Kidney (tissue), 14 donors: ENCODE results near the gene TGFBR1. TPM values are rescaled to one million over a fixed set of nuclear protein-coding genes. Genes with fewer than 3 reads are reported as not detected.

ENCODE experiments used
- DNase-seq, 5 donors: peaks; one replicate each; pipeline ENCODE4 v3.0.0-alpha.2; 2013 to 2020
- FAIRE-seq: peaks from 2 replicates; lab custom pipeline; 2012; peaks lifted over from hg19 to GRCh38; lab: Jason Lieb, UNC
- H3K27ac ChIP-seq, 2 donors: one replicate each; pipeline ENCODE4 v1.7.0; 2013; ENCODE audit warnings: low read depth in 2 of 2, low read length in 2 of 2, inconsistent platforms in 1 of 2
- H3K27me3 ChIP-seq: one replicate; pipeline ENCODE4 v1.7.1; 2013; ENCODE audit warnings: low read length, inconsistent platforms; ENCODE audit not compliant: control insufficient read depth, insufficient read depth
- H3K36me3 ChIP-seq, 3 donors: one replicate each; pipeline versions ENCODE4 v1.7.0 to v1.7.1; 2013; ENCODE audit warnings: low read length in 3 of 3, control low read depth in 1 of 3, inconsistent platforms in 1 of 3; ENCODE audit not compliant: insufficient read depth in 3 of 3, control insufficient read depth in 2 of 3
- H3K4me1 ChIP-seq, 3 donors: one replicate each; pipeline versions ENCODE4 v1.7.0 to v1.7.1; 2013; ENCODE audit warnings: low read length in 3 of 3, inconsistent platforms in 1 of 3, low read depth in 1 of 3; ENCODE audit not compliant: control insufficient read depth in 2 of 3, insufficient read depth in 2 of 3
- H3K4me3 ChIP-seq, 3 donors: one replicate each; pipeline versions ENCODE4 v1.7.0 to v1.8.1; 2013; ENCODE audit warnings: low read length in 3 of 3, control low read depth in 1 of 3, inconsistent platforms in 1 of 3
- H3K9ac ChIP-seq, 3 donors: one replicate each; pipeline versions ENCODE4 v1.7.0 to v1.7.1; 2013; ENCODE audit warnings: low read length in 3 of 3, control low read depth in 1 of 3, inconsistent platforms in 1 of 3
- H3K9me3 ChIP-seq, 3 donors: one replicate each; pipeline versions ENCODE4 v1.7.0 to v1.7.1; 2013; ENCODE audit warnings: low read length in 3 of 3, control low read depth in 1 of 3, inconsistent platforms in 1 of 3; ENCODE audit not compliant: control insufficient read depth in 2 of 3, insufficient read depth in 1 of 3
- intact Hi-C: fragments of 100-400 bp; cut with DNase I; formaldehyde crosslinking; loops from one replicate; pipeline ENCODE4 v1.11.1; 2022
- polyA plus RNA-seq: library from polyadenylated mRNA; stranded (reverse); fragments of 350-450 nt; fragmentation: Illumina TruSeq; extraction: RNeasy Lipid Tissue Mini Kit (QIAGEN cat#74804); gene quantifications from one replicate; pipeline ENCODE4 v1.2.3, GENCODE V29; 2014; ENCODE audit warnings: low read depth, low replicate concordance; ENCODE audit not compliant: insufficient read depth
- total RNA-seq: library from RNA; stranded (reverse); fragmentation: NEBNext Ultra II Directional; extraction: Animal tissue kit (Norgen Biotek cat#: 25700); gene quantifications from one replicate; pipeline ENCODE4 v1.2.1, GENCODE V29; 2021
- TF ChIP-seq, protein P1 (sequence below): IDR thresholded peaks from 3 replicates; pipeline ENCODE4 v1.5.1; 2012; ENCODE audit warnings: mild to moderate bottlenecking, moderate library complexity, borderline replicate concordance; ENCODE audit not compliant: insufficient read depth; ENCODE audit errors: extremely low read depth
- donor health status: control.
- donor health status: control.
- donor health status: control.
- donor health status: control.
- donor health status: control.
- donor health status: DM: yes; HTN: yes; CAD: no.
- donor health status: Normal renal cell carcinoma (clear cell type).

The TGFBR1 gene
- total and polyA plus RNA-seq, 2 donors from 2014 or later, result 7.9 to 50.8 TPM

DNA sequence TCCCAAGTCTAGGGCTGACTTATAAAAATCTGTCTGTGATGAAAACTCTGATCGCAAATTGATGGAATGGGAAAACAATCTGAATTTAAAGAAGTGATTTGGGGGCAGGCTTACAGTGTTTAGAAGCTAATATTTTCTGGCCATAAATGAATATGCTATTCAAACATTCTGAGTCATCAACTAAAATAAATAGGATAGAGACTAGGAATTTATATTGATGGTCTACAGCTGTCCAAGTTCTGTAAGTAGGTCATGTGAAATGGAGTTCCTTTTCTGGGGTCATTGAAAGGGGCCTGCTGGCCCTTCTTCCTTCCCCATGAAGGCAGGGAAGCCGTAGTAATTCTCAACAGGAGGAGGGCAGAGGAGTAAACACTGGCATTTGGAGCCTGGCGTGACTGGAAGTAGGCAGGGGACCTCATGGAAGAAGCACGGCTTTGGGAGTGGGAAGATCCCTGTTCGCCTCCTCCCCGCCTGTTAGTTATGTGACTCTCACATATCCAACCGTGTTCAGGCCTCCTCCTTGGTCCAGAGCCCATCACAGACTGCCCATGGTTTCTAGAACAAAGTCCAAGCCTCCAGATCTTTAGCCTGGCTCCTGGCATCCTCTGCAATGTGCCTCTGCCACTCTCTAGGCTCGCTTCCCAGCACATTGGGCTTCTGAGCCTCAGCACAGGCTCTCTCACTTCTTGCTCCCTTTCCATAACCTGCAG lies 85.1 kb downstream of the TGFBR1 start:
- H3K4me1 ChIP-seq, result peaks cover 0 to 2% (median 0%) of the 10 kb centered on the region in 3 donors
- intact Hi-C loops, result no loop called here
- TF ChIP-seq, protein P1, sequence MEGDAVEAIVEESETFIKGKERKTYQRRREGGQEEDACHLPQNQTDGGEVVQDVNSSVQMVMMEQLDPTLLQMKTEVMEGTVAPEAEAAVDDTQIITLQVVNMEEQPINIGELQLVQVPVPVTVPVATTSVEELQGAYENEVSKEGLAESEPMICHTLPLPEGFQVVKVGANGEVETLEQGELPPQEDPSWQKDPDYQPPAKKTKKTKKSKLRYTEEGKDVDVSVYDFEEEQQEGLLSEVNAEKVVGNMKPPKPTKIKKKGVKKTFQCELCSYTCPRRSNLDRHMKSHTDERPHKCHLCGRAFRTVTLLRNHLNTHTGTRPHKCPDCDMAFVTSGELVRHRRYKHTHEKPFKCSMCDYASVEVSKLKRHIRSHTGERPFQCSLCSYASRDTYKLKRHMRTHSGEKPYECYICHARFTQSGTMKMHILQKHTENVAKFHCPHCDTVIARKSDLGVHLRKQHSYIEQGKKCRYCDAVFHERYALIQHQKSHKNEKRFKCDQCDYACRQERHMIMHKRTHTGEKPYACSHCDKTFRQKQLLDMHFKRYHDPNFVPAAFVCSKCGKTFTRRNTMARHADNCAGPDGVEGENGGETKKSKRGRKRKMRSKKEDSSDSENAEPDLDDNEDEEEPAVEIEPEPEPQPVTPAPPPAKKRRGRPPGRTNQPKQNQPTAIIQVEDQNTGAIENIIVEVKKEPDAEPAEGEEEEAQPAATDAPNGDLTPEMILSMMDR, result no peak
- no peaks in the 10 kb centered on the region for H3K36me3 ChIP-seq
- FAIRE-seq (no peak), DNase-seq (peak in 1 of 5 donors; percentile 57)
- H3K27me3 ChIP-seq, result no peaks in the 10 kb centered on the region
- H3K4me3 ChIP-seq, result no peak overlapping the region
- H3K9ac ChIP-seq, result no peak overlapping the region
- no peak overlapping the region for H3K27ac ChIP-seq
- H3K9me3 ChIP-seq, result no peaks in the 10 kb centered on the region

- no peak overlapping the region for H3K4me3 ChIP-seq
- DNase-seq (no peak), FAIRE-seq (no peak)
- no peak overlapping the region for H3K9ac ChIP-seq
- no peaks in the 10 kb centered on the region for H3K4me1 ChIP-seq
- intact Hi-C loops, result no loop called here
- no peaks in the 10 kb centered on the region for H3K36me3 ChIP-seq
- H3K9me3 ChIP-seq, result no peaks in the 10 kb centered on the region
- no peaks in the 10 kb centered on the region for H3K27me3 ChIP-seq
- TF ChIP-seq, protein P1, result no peak
- H3K27ac ChIP-seq, result no peak overlapping the region
Observed at GRCh38 chr9:99190597-99191283, 85.8 kb downstream of the TGFBR1 start.

GRCh38 chr9:99192786-99193465 lies 88.0 kb downstream of the TGFBR1 start:
- Histone ChIP-seq H3K27ac (no peak overlapping the region), H3K9me3 (no peaks in the 10 kb centered on the region), H3K4me3 (no peak overlapping the region), H3K36me3 (no peaks in the 10 kb centered on the region), H3K9ac (no peak overlapping the region), H3K4me1 (no peaks in the 10 kb centered on the region), H3K27me3 (no peaks in the 10 kb centered on the region)
- TF ChIP-seq, protein P1, result no peak
- DNase-seq (no peak), FAIRE-seq (no peak)
- intact Hi-C loops, result no loop called here
